ENCODE data around the gene IWS1. TPM values are rescaled to one million over a fixed set of nuclear protein-coding genes. Genes with fewer than 3 reads are reported as not detected.

Gene IWS1
- total RNA-seq, 1 experiment from 2014 or later = 46.6 TPM

GRCh38 chr2:127471286-127471988 is 54.9 kb downstream of the IWS1 start:
- ATAC-seq (no peak), DNase-seq (ENCODE audit: low read depth, low spot score) (no peak)
- no peaks in the 10 kb centered on the region for H3K9me2 ChIP-seq (ENCODE audit: insufficient read depth)
- H2AFZ ChIP-seq (ENCODE audit: low read depth, low read length, poor library complexity, severe bottlenecking) = no peak overlapping the region
- TF ChIP-seq JUND (IDR thresholded peaks at IDR 0.05) (no peak), REST (IDR thresholded peaks at IDR 0.05; ENCODE audit: low read depth) (no peak), TCF7L2 (IDR thresholded peaks at IDR 0.05; ENCODE audit: borderline replicate concordance, extremely low read depth, insufficient read depth, insufficient read length) (no peak), RAD21 (IDR thresholded peaks at IDR 0.05; ENCODE audit: low read depth) (no peak), POLR2A (IDR thresholded peaks at IDR 0.05; ENCODE audit: borderline replicate concordance, extremely low read depth, insufficient read depth, insufficient read length) (no peak), SP1 (IDR thresholded peaks at IDR 0.05; ENCODE audit: low read depth) (no peak), EZH2 (IDR thresholded peaks at IDR 0.05) (no peak), ZBTB33 (IDR thresholded peaks at IDR 0.05; ENCODE audit: extremely low read depth, insufficient replicate concordance, low read length) (no peak), CEBPB (IDR thresholded peaks at IDR 0.05; ENCODE audit: low read depth) (no peak), CTCF (IDR thresholded peaks at IDR 0.05 in 2 of 3, conservative IDR thresholded peaks at IDR 0.05 in 1 of 3; ENCODE audit: borderline replicate concordance in 1 of 3, insufficient read depth in 1 of 3, low read depth in 2 of 3, low read length in 2 of 3) (no peak), SRF (IDR thresholded peaks at IDR 0.05; ENCODE audit: low read depth) (no peak), CBX3 (IDR thresholded peaks at IDR 0.05; ENCODE audit: low read depth) (no peak), ATF3 (IDR thresholded peaks at IDR 0.05) (no peak)
- H3K4me1 ChIP-seq (ENCODE audit: control insufficient read depth in 1 of 2, insufficient read depth in 2 of 2, low read length in 2 of 2) = no peaks in the 10 kb centered on the region
- H3K79me2 ChIP-seq (ENCODE audit: insufficient read depth, low read length) = no peaks in the 10 kb centered on the region
- RAD21 ChIA-PET (ENCODE audit: low non-redundant PET in 1 of 2, low total read pairs in 2 of 2, uncharacterized antibody in 2 of 2, unreplicated experiment in 2 of 2) = interaction anchor here in 1 of 2 experiments (0.9 kb wide), 1 partner anchor 274 kb away, joined by 3 read pairs; no protein-coding TSS in a partner anchor
- no peak overlapping the region for H3K4me2 ChIP-seq (ENCODE audit: low read length)
- H3K27ac ChIP-seq (ENCODE audit: low read depth, low read length) = no peak overlapping the region
- no peaks in the 10 kb centered on the region for H3K9me3 ChIP-seq (ENCODE audit: control insufficient read depth in 1 of 2, insufficient read depth in 1 of 2, low read depth in 1 of 2, low read length in 2 of 2)
- no peak overlapping the region for H3K4me3 ChIP-seq (replicated peaks in 1 of 2; ENCODE audit: low read depth in 1 of 2, low read length in 2 of 2)
- no peaks in the 10 kb centered on the region for H4K20me1 ChIP-seq (ENCODE audit: insufficient read depth)
- BruUV-seq (replicated peaks) = no TSS peak
- POLR2A ChIA-PET = no interaction called here
- intact Hi-C loops (cut with micrococcal nuclease) = no loop called here
- no peak overlapping the region for H3K9ac ChIP-seq (ENCODE audit: low read length)
- CTCF ChIA-PET = no interaction called here
- H3K27me3 ChIP-seq (ENCODE audit: insufficient read depth, low read length) = no peaks in the 10 kb centered on the region
- H3K36me3 ChIP-seq (ENCODE audit: control insufficient read depth in 1 of 2, insufficient read depth in 2 of 2, low read length in 2 of 2) = no peaks in the 10 kb centered on the region

Measured in HCT116 (cell line).